Ascending aorta (tissue), 2 donors: ENCODE data around the gene SLC44A3. TPM values are rescaled to one million over a fixed set of nuclear protein-coding genes. Genes with fewer than 3 reads are reported as not detected.

Experiments used
- DNase-seq, 2 donors: peaks; one replicate each; pipeline ENCODE4 v3.0.0-alpha.2; 2019; ENCODE audit warnings: low spot score in 2 of 2
- H3K27ac ChIP-seq, 2 donors: fragments of 200-600 bp; sonication (generic); one replicate each; pipeline ENCODE4 v1.5.1; 2016 to 2017; ENCODE audit warnings: mild to moderate bottlenecking in 1 of 2
- H3K27me3 ChIP-seq: fragments of 200-600 bp; sonication (generic); one replicate; pipeline ENCODE4 v1.5.1; 2017
- H3K36me3 ChIP-seq, 2 donors: fragments of 200-600 bp; sonication (generic); one replicate each; pipeline ENCODE4 v1.5.1; 2016
- H3K4me1 ChIP-seq, 2 donors: fragments of 200-600 bp; sonication (generic); one replicate each; pipeline ENCODE4 v1.5.1; 2016 to 2017; ENCODE audit warnings: mild to moderate bottlenecking in 1 of 2
- H3K4me3 ChIP-seq, 2 donors: fragments of 200-600 bp; sonication (generic); one replicate each; pipeline ENCODE4 v1.5.1; 2016 to 2017; ENCODE audit warnings: mild to moderate bottlenecking in 1 of 2
- H3K9me3 ChIP-seq, 2 donors: fragments of 200-600 bp; sonication (generic); one replicate each; pipeline ENCODE4 v1.5.1; 2016
- intact Hi-C: fragments of 100-400 bp; cut with DNase I; formaldehyde crosslinking; loops from one replicate; pipeline ENCODE4 v1.15.1; 2023
- total RNA-seq: library from RNA; depleted of rRNA; stranded (reverse); fragments of >200 nt; gene quantifications from one replicate; pipeline ENCODE4 v1.1.0, GENCODE V29; 2016
- TF ChIP-seq, protein P1 (sequence below), 3 experiments: fragments of 200-600 bp in 2 of 3; fragments of 450-650 bp in 1 of 3; sonication (generic) in 2 of 3; IDR thresholded peaks; one replicate each; pipeline ENCODE4 v1.5.1; 2016 to 2019; ENCODE audit warnings: antibody characterized with exemption in 3 of 3, mild to moderate bottlenecking in 1 of 3, moderate library complexity in 1 of 3

The SLC44A3 gene
- total RNA-seq, 1 donor from 2014 or later: not detected

DNA sequence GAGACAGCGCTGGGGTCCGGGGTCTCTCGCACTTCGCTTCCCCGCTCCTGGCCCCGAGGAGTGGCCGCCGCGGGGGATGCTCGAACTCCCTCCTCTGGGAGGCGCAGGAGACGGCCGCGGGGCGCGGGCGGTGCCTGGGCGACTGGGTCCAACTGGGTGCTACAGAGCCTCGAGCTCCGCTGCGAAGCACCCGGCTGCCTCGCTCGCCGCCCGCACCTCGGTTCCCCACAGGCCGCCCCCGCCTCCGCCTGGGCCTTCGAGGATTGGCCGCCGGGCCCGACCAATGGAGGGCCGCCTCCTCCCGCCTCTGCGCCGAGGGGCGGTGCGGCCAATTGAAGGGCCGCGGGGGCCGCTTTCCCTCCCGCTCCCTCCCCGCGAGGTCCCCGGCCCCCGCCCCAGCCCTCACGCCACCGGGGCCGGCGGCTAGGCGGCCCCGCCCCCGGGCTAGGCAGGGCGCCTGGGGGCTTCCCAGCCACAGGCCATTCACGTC is 106.8 kb downstream of the SLC44A3 start, which contains the start of gene CNN3:
TSS of gene CNN3 (minus strand) at position 196 of the 490 bp plus-strand sequence. CDS start 216 bp downstream, outside the sequence.
- H3K4me3 ChIP-seq: peak within 1 kb of the TSS; percentile 91 to 98
- H3K9me3 ChIP-seq: no peaks in the 10 kb centered on the region
- H3K27me3 ChIP-seq: no peaks in the 10 kb centered on the region
- peaks cover 9 to 40% of the 10 kb centered on the region in 2 donors for H3K4me1 ChIP-seq
- peaks cover 0 to 1% of the 10 kb centered on the region in 2 donors for H3K36me3 ChIP-seq
- peak within 1 kb of the TSS; percentile 99 to 100 for H3K27ac ChIP-seq
- TF ChIP-seq, protein P1, sequence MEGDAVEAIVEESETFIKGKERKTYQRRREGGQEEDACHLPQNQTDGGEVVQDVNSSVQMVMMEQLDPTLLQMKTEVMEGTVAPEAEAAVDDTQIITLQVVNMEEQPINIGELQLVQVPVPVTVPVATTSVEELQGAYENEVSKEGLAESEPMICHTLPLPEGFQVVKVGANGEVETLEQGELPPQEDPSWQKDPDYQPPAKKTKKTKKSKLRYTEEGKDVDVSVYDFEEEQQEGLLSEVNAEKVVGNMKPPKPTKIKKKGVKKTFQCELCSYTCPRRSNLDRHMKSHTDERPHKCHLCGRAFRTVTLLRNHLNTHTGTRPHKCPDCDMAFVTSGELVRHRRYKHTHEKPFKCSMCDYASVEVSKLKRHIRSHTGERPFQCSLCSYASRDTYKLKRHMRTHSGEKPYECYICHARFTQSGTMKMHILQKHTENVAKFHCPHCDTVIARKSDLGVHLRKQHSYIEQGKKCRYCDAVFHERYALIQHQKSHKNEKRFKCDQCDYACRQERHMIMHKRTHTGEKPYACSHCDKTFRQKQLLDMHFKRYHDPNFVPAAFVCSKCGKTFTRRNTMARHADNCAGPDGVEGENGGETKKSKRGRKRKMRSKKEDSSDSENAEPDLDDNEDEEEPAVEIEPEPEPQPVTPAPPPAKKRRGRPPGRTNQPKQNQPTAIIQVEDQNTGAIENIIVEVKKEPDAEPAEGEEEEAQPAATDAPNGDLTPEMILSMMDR (IDR thresholded peaks at IDR 0.05): no peak
- intact Hi-C loops: loop anchor here (1.0 to 5.0 kb wide), 8 partner anchors 44 to 386 kb away; partner anchors contain the start of genes F3, RWDD3 and TLCD4
- peak; percentile 61 to 96 for DNase-seq

DNA sequence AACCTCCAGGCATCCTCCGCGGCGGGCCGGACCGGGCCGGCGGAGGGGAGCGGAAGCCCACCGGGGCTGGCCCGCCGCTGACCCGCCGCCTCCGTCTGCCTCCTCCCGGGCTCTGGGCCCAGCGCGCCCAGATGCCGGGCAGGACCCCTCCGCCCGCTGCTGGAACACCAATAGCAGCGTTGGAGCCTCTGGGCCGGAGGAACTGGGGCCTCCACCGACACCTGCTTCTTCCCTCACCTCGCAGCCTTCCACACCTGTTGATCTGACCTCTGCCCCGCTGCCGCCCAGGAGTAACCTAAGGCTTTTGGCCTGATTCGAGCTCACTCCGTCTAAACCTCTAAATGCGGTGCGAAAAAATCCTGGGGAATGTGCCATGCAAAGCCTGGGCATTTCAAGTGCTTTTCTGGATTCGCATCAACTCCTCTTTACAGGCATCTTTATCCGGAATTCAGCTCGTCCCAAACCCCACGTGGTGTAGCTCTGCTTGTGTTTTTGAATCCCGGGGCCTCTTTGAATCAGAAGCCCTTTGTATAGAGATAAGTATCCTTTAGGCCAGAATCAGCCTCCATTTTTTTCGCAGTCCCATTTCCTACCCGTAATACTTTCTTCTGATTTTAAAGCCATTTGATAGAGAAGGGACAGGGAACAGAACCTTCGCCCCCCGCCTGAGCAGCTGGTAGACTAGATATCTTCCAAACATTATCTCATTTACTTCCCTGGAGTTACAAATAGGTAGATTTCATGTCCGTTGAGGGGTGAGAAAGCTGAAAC is 107.4 kb downstream of the SLC44A3 start:
- TF ChIP-seq, protein P1 (IDR thresholded peaks at IDR 0.05): no peak
- peak overlapping the region; percentile 99 to 100 for H3K27ac ChIP-seq
- H3K27me3 ChIP-seq: no peaks in the 10 kb centered on the region
- intact Hi-C loops: loop anchor here (1.0 to 5.0 kb wide), 7 partner anchors 43 to 387 kb away; partner anchors contain the start of genes F3, RWDD3 and TLCD4
- H3K9me3 ChIP-seq: no peaks in the 10 kb centered on the region
- H3K36me3 ChIP-seq: peaks cover 0 to 8% of the 10 kb centered on the region in 2 donors
- H3K4me1 ChIP-seq: peaks cover 9 to 33% of the 10 kb centered on the region in 2 donors
- peak overlapping the region; percentile 91 to 98 for H3K4me3 ChIP-seq
- no peak for DNase-seq

DNA sequence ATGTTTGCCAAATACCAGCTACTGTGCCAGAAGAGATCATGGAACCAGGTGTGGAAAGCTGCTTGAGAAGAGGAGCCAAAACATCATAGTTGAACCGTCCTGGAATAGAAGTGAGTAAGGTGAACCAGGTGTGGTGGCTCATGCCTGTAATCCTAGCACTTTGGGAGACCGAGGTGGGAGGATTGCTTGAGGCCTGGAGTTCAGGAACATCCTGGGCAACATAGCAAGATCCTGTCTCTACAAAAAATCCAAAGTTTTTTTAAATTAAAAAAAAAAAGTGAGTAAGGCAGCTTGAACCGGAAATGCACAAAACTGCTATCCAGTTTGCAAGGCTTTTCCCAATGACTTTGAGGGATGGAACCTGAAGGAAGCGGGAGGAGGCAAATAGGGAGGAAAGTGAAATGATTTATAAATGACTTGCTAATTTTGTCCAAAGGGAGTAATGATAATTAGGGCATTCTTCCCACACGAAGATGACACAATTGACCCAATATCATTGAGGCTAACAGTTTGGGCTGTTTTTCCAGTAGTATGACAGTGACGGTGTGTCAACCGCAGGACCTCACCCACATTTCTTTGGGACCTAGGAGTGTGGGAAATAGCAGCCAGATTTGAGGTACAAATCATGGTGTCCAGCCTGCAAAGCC is 108.3 kb downstream of the SLC44A3 start:
- Histone ChIP-seq H3K9me3 (no peaks in the 10 kb centered on the region), H3K4me3 (peak overlapping the region; percentile 91 to 98), H3K27ac (peak overlapping the region; percentile 99 to 100), H3K36me3 (peaks cover 0 to 16% of the 10 kb centered on the region in 2 donors), H3K27me3 (no peaks in the 10 kb centered on the region), H3K4me1 (peaks cover 6 to 30% of the 10 kb centered on the region in 2 donors)
- TF ChIP-seq, protein P1 (IDR thresholded peaks at IDR 0.05): no peak
- intact Hi-C loops: loop anchor here (5.0 kb wide), 1 partner anchor 189 kb away; the partner anchor contains the start of gene TLCD4
- no peak for DNase-seq

DNA sequence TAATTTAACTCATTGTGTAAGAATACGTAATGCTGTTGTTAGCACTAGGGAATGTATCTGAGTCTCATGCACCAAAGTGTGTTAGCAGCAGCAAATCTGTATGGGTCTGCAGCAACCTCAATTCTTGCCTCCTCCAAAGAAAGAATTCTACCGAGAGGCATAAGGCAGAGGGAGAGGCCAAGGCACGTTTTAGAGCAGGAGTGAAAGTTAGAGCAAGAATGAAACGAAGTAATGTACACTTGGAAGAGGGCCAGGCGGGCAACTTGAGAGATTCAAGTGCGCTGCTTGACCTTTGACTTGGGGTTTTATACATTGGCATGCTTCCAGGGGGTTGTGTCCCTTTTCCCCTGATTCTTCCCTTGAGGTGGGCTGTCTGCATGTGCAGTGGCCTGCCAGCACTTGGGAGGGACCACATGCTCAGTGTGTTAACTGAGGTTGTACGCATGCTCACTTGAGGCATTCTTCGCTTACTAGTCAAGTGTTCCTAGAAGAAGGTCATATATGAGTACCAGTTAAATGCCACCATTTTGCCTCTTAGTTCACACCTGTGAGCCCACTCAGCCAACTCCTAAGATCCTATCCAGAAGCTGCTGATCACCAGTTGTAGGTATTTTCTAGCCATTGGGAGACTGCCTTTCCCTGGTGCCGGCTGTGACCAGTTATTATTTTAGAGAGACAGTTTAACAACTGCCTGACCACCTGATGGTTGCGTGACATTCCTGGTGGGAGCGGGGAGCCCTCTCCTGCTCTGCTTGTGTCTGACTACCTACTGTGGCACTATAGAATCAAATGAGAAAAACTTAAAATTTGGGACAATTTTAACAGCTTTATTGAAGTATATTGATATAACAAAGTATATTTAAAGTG is 109.4 kb downstream of the SLC44A3 start:
- peaks cover 0 to 20% of the 10 kb centered on the region in 2 donors for H3K4me1 ChIP-seq
- TF ChIP-seq, protein P1 (IDR thresholded peaks at IDR 0.05): no peak
- peak overlapping the region; percentile 91 to 98 for H3K4me3 ChIP-seq
- intact Hi-C loops: loop anchor here (5.0 kb wide), 1 partner anchor 188 kb away; the partner anchor contains the start of gene TLCD4
- H3K9me3 ChIP-seq: no peaks in the 10 kb centered on the region
- H3K27ac ChIP-seq: peak overlapping the region; percentile 99 to 100
- peaks cover 0 to 22% of the 10 kb centered on the region in 2 donors for H3K36me3 ChIP-seq
- H3K27me3 ChIP-seq: no peaks in the 10 kb centered on the region
- DNase-seq: no peak
